Endodermal cell (in vitro differentiated cells): Measurements from ENCODE around the gene TRABD. TPM values are rescaled to one million over a fixed set of nuclear protein-coding genes. Genes with fewer than 3 reads are reported as not detected.

Experiments
- DNase-seq: peaks from one replicate; pipeline ENCODE4 v3.0.0-alpha.2; 2017
- H3K27ac ChIP-seq: 2 replicates; pipeline ENCODE4 v1.5.1; 2013; ENCODE audit warnings: mild to moderate bottlenecking, low read depth, low read length, moderate library complexity
- H3K27me3 ChIP-seq: 2 replicates; pipeline ENCODE4 v1.6.1; 2013; ENCODE audit warnings: mild to moderate bottlenecking, low read length, moderate library complexity; ENCODE audit not compliant: insufficient read depth, control insufficient read depth, poor library complexity, severe bottlenecking
- H3K36me3 ChIP-seq: 2 replicates; pipeline ENCODE4 v1.7.0; 2013; ENCODE audit warnings: mild to moderate bottlenecking, low read length, moderate library complexity; ENCODE audit not compliant: control insufficient read depth, insufficient read depth
- H3K4me1 ChIP-seq: one replicate; pipeline ENCODE4 v1.7.0; 2013; ENCODE audit warnings: low read length; ENCODE audit not compliant: control insufficient read depth, insufficient read depth
- H3K4me3 ChIP-seq: 2 replicates; pipeline ENCODE4 v1.5.1; 2013; ENCODE audit warnings: mild to moderate bottlenecking, low read length, moderate library complexity
- H3K9ac ChIP-seq: 2 replicates; pipeline ENCODE4 v1.6.1; 2013; ENCODE audit warnings: mild to moderate bottlenecking, low read length, moderate library complexity; ENCODE audit not compliant: poor library complexity, severe bottlenecking; ENCODE audit errors: extremely low read depth
- H3K9me3 ChIP-seq: 2 replicates; pipeline ENCODE4 v1.6.1; 2013; ENCODE audit warnings: mild to moderate bottlenecking, low read length, moderate library complexity; ENCODE audit not compliant: control insufficient read depth
- H3K27ac Mint-ChIP-seq: 2 replicates; pipeline ENCODE4 v1.8.0; 2020; ENCODE audit warnings: mixed read lengths
- H3K27me3 Mint-ChIP-seq: 2 replicates; pipeline ENCODE4 v1.8.0; 2021; ENCODE audit warnings: mild to moderate bottlenecking, mixed read lengths; ENCODE audit not compliant: insufficient read depth
- H3K36me3 Mint-ChIP-seq: 2 replicates; pipeline ENCODE4 v1.8.0; 2020; ENCODE audit warnings: low read depth, mixed read lengths
- H3K4me1 Mint-ChIP-seq: 2 replicates; pipeline ENCODE4 v1.8.0; 2020; ENCODE audit warnings: mixed read lengths
- H3K4me3 Mint-ChIP-seq: 2 replicates; pipeline ENCODE4 v1.8.0; 2020; ENCODE audit warnings: mild to moderate bottlenecking, moderate library complexity, mixed read lengths
- H3K9me3 Mint-ChIP-seq: 2 replicates; pipeline ENCODE4 v1.8.0; 2020; ENCODE audit warnings: mild to moderate bottlenecking, mixed read lengths
- CTCF ChIP-seq: fragments of 200-600 bp; sonication (generic); conservative IDR thresholded peaks from 2 replicates; pipeline ENCODE4 v1.5.0; 2021; ENCODE audit warnings: antibody characterized with exemption, mild to moderate bottlenecking
- WGBS, 2 experiments: methylation state at CpG; one replicate each; pipeline versions ENCODE4 v1.1.5 to v1.1.7; 2013; ENCODE audit warnings: missing lambda C conversion rate in 2 of 2, mixed read lengths in 1 of 2; ENCODE audit not compliant: insufficient coverage in 1 of 2, insufficient read length in 1 of 2; 5-methylcytosine and 5-hydroxymethylcytosine counted together
- total RNA-seq, 2 donors: library from RNA; stranded (reverse); fragmentation: NEBNext Ultra II Directional in 1 of 2; extraction: Animal tissue kit (Norgen Biotek cat#: 25700) in 1 of 2; gene quantifications; 2 replicates in 1 of 2; 3 replicates in 1 of 2; pipeline ENCODE4 v1.2.1, GENCODE V29; 2021

The TRABD gene
- total RNA-seq, 2 donors from 2014 or later = 49.6 to 56.4 TPM

- DNase-seq = no peak
- no peak overlapping the region for H3K27ac ChIP-seq
- H3K9me3 Mint-ChIP-seq = no peaks in the 10 kb centered on the region
- 94 to 96% methylated on average over 22 to 25 of the region's 25 CpGs for WGBS, 2 experiments
- H3K27ac Mint-ChIP-seq = peak overlapping the region; percentile 52
- H3K4me1 ChIP-seq = no peaks in the 10 kb centered on the region
- H3K27me3 Mint-ChIP-seq = no peaks in the 10 kb centered on the region
- H3K27me3 ChIP-seq = no peaks in the 10 kb centered on the region
- H3K4me1 Mint-ChIP-seq = no peaks in the 10 kb centered on the region
- peaks cover 11% of the 10 kb centered on the region for H3K36me3 ChIP-seq
- H3K36me3 Mint-ChIP-seq = peaks cover 5% of the 10 kb centered on the region
- H3K9me3 ChIP-seq = no peaks in the 10 kb centered on the region
- no peak overlapping the region for H3K4me3 ChIP-seq
- H3K4me3 Mint-ChIP-seq = no peak overlapping the region
- H3K9ac ChIP-seq = no peak overlapping the region
- no peak for TF ChIP-seq CTCF
These were observed 6.9 kb downstream of the TRABD start for GRCh38 chr22:50192436-50193204.

- no peaks in the 10 kb centered on the region for H3K4me1 ChIP-seq
- peaks cover 10% of the 10 kb centered on the region for H3K36me3 ChIP-seq
- no peak overlapping the region for H3K4me3 Mint-ChIP-seq
- no peak overlapping the region for H3K27ac ChIP-seq
- H3K4me3 ChIP-seq = no peak overlapping the region
- no peak for DNase-seq
- no peak overlapping the region for H3K27ac Mint-ChIP-seq
- peaks cover 5% of the 10 kb centered on the region for H3K36me3 Mint-ChIP-seq
- H3K27me3 Mint-ChIP-seq = no peaks in the 10 kb centered on the region
- H3K9me3 Mint-ChIP-seq = no peaks in the 10 kb centered on the region
- H3K4me1 Mint-ChIP-seq = no peaks in the 10 kb centered on the region
- WGBS, 2 experiments = 95 to 100% methylated on average over 3 to 6 of the region's 8 CpGs
- TF ChIP-seq CTCF = no peak
- H3K9me3 ChIP-seq = no peaks in the 10 kb centered on the region
- no peaks in the 10 kb centered on the region for H3K27me3 ChIP-seq
- no peak overlapping the region for H3K9ac ChIP-seq
These were observed 7.9 kb downstream of the TRABD start for GRCh38 chr22:50193621-50194020.

GRCh38 chr22:50194037-50194805 lies 8.5 kb downstream of the TRABD start:
- Histone ChIP-seq H3K9me3 (no peaks in the 10 kb centered on the region), H3K36me3 (peaks cover 9% of the 10 kb centered on the region), H3K9ac (no peak overlapping the region), H3K4me3 (no peak overlapping the region), H3K27me3 (no peaks in the 10 kb centered on the region), H3K4me1 (peaks cover under 1% of the 10 kb centered on the region), H3K27ac (no peak overlapping the region)
- 97% methylated on average over 34 to 44 of the region's 44 CpGs for WGBS, 2 experiments
- no peak overlapping the region for H3K4me3 Mint-ChIP-seq
- H3K27me3 Mint-ChIP-seq = no peaks in the 10 kb centered on the region
- no peaks in the 10 kb centered on the region for H3K9me3 Mint-ChIP-seq
- no peak for DNase-seq
- TF ChIP-seq CTCF = no peak
- peaks cover 5% of the 10 kb centered on the region for H3K36me3 Mint-ChIP-seq
- no peak overlapping the region for H3K27ac Mint-ChIP-seq
- H3K4me1 Mint-ChIP-seq = no peaks in the 10 kb centered on the region
